IMR-90 (cell line): ENCODE data around the gene ABTB1. TPM values are rescaled to one million over a fixed set of nuclear protein-coding genes. Genes with fewer than 3 reads are reported as not detected.

ENCODE experiments used
- ATAC-seq: fragments of 200-7000 bp; cut with Tn5 transposase; 2 replicates; pipeline ENCODE4 v1.9.1; 2020; ENCODE audit warnings: low read depth, mild to moderate bottlenecking, moderate library complexity
- BruUV-seq: library from RNA; stranded (reverse); fragments of 400-500 nt; replicated peaks from 2 replicates; lab custom pipeline; 2021; lab: Mats Ljungman, UMichigan
- CTCF ChIA-PET: fragments of 300-600 bp; formaldehyde crosslinking; extraction: SDS; loops from one replicate; lab custom pipeline; 2021; ENCODE audit warnings: antibody characterized with exemption; lab: Yijun Ruan, JAX
- POLR2A ChIA-PET: fragments of 300-600 bp; sonication (Branson Sonifier 250); formaldehyde crosslinking; loops from one replicate; lab custom pipeline; 2022; ENCODE audit warnings: antibody characterized with exemption; ENCODE audit not compliant: unreplicated experiment; lab: Charles Lee
- DNase-seq: peaks from one replicate; pipeline ENCODE4 v3.0.0; 2013
- H2AFZ ChIP-seq: replicated peaks from 2 replicates; pipeline ENCODE3; 2013; ENCODE audit warnings: low read length, mild to moderate bottlenecking; ENCODE audit not compliant: poor library complexity
- H2AK5ac ChIP-seq: 2 replicates; pipeline ENCODE4 v1.6.1; 2013; ENCODE audit warnings: low read depth, low read length, inconsistent platforms
- H2AK9ac ChIP-seq: replicated peaks from 2 replicates; pipeline ENCODE3; 2013; ENCODE audit warnings: mild to moderate bottlenecking, low read depth, low read length, moderate library complexity; ENCODE audit not compliant: poor library complexity
- H2BK120ac ChIP-seq: 2 replicates; pipeline ENCODE4 v1.6.1; 2013; ENCODE audit warnings: low read depth, low read length, inconsistent platforms
- H2BK15ac ChIP-seq: 3 replicates; pipeline ENCODE4 v1.6.1; 2013; ENCODE audit warnings: low read depth, low read length, inconsistent platforms
- H2BK20ac ChIP-seq: 2 replicates; pipeline ENCODE4 v1.6.1; 2013; ENCODE audit warnings: low read depth, mild to moderate bottlenecking, inconsistent platforms, low read length, moderate library complexity
- H2BK5ac ChIP-seq: 2 replicates; pipeline ENCODE4 v1.6.1; 2013; ENCODE audit warnings: mild to moderate bottlenecking, low read depth, low read length, inconsistent platforms; ENCODE audit not compliant: poor library complexity, severe bottlenecking
- H3K14ac ChIP-seq: replicated peaks from 2 replicates; pipeline ENCODE4 v1.6.1; 2013; ENCODE audit warnings: low read depth, low read length, inconsistent platforms
- H3K18ac ChIP-seq: 2 replicates; pipeline ENCODE4 v1.6.1; 2013; ENCODE audit warnings: low read depth, low read length, control low read depth
- H3K23ac ChIP-seq: 2 replicates; pipeline ENCODE4 v1.6.1; 2013; ENCODE audit warnings: low read depth, low read length, inconsistent platforms
- H3K27ac ChIP-seq: 2 replicates; pipeline ENCODE4 v1.5.1; 2013; ENCODE audit warnings: mild to moderate bottlenecking, control low read depth, low read length; ENCODE audit not compliant: insufficient read depth
- H3K27me3 ChIP-seq: 2 replicates; pipeline ENCODE4 v1.6.1; 2013; ENCODE audit warnings: low read length; ENCODE audit not compliant: control insufficient read depth, insufficient read depth
- H3K36me3 ChIP-seq: 2 replicates; pipeline ENCODE4 v1.6.1; 2013; ENCODE audit warnings: low read length, mixed read lengths; ENCODE audit not compliant: control insufficient read depth, insufficient read depth
- H3K4ac ChIP-seq: 2 replicates; pipeline ENCODE4 v1.6.1; 2013; ENCODE audit warnings: low read depth, low read length, inconsistent platforms
- H3K4me1 ChIP-seq: 2 replicates; pipeline ENCODE4 v1.6.1; 2013; ENCODE audit warnings: low read length, mixed read lengths; ENCODE audit not compliant: control insufficient read depth, insufficient read depth
- H3K4me2 ChIP-seq: 2 replicates; pipeline ENCODE4 v1.6.1; 2013; ENCODE audit warnings: low read depth, mild to moderate bottlenecking, control low read depth, low read length, moderate library complexity
- H3K4me3 ChIP-seq: 2 replicates; pipeline ENCODE4 v1.5.1; 2013; ENCODE audit warnings: low read depth, mild to moderate bottlenecking, control low read depth, low read length, moderate library complexity; ENCODE audit not compliant: insufficient read depth
- H3K56ac ChIP-seq: 2 replicates; pipeline ENCODE4 v1.6.1; 2013; ENCODE audit warnings: low read length, inconsistent platforms; ENCODE audit not compliant: insufficient read depth; ENCODE audit errors: extremely low read depth
- H3K79me1 ChIP-seq, 2 experiments: 2 replicates each; pipeline ENCODE4 v1.6.1; 2013; ENCODE audit warnings: low read length in 2 of 2, inconsistent platforms in 1 of 2, low read depth in 1 of 2
- H3K9ac ChIP-seq: 2 replicates; pipeline ENCODE4 v1.6.1; 2013; ENCODE audit warnings: low read depth, low read length, control low read depth
- H3K9me1 ChIP-seq: 2 replicates; pipeline ENCODE4 v1.6.1; 2013; ENCODE audit warnings: low read length, inconsistent platforms; ENCODE audit not compliant: insufficient read depth
- H3K9me3 ChIP-seq: 2 replicates; pipeline ENCODE4 v1.6.1; 2013; ENCODE audit warnings: low read length; ENCODE audit not compliant: control insufficient read depth, insufficient read depth
- H4K20me1 ChIP-seq: 2 replicates; pipeline ENCODE4 v1.6.1; 2013; ENCODE audit warnings: low read length, inconsistent platforms; ENCODE audit not compliant: insufficient read depth
- H4K5ac ChIP-seq: 2 replicates; pipeline ENCODE4 v1.6.1; 2013; ENCODE audit warnings: mild to moderate bottlenecking, low read depth, low read length, control low read depth
- H4K8ac ChIP-seq, 2 experiments: 2 replicates each; pipeline ENCODE4 v1.6.1; 2013; ENCODE audit warnings: low read depth in 2 of 2, low read length in 2 of 2, control low read depth in 1 of 2, inconsistent platforms in 1 of 2
- H4K91ac ChIP-seq: 2 replicates; pipeline ENCODE4 v1.6.1; 2013; ENCODE audit warnings: low read depth, low read length, inconsistent platforms; ENCODE audit not compliant: insufficient read depth
- BHLHE40 ChIP-seq: fragments of 150-350 bp; IDR thresholded peaks from 2 replicates; pipeline ENCODE4 v1.6.1; 2016; ENCODE audit warnings: mild to moderate bottlenecking, low read depth, low read length
- CEBPB ChIP-seq: IDR thresholded peaks from 2 replicates; pipeline ENCODE4 v1.6.1; 2012; ENCODE audit warnings: low read depth, low read length, improper control_type of control experiment
- CHD1 ChIP-seq: IDR thresholded peaks from 2 replicates; pipeline ENCODE4 v1.6.1; 2012; ENCODE audit warnings: low read depth, low read length, improper control_type of control experiment
- CTCF ChIP-seq: conservative IDR thresholded peaks from 2 replicates; pipeline ENCODE4 v1.5.1; 2012; ENCODE audit warnings: mild to moderate bottlenecking, low read depth, low read length, improper control_type of control experiment
- FOS ChIP-seq: fragments of 150-350 bp; IDR thresholded peaks from 2 replicates; pipeline ENCODE4 v1.6.1; 2016; ENCODE audit warnings: low read depth, low read length
- MAFK ChIP-seq: IDR thresholded peaks from 2 replicates; pipeline ENCODE4 v1.6.1; 2012; ENCODE audit warnings: low read depth, low read length, improper control_type of control experiment
- MAZ ChIP-seq: IDR thresholded peaks from 2 replicates; pipeline ENCODE4 v1.6.1; 2012; ENCODE audit warnings: low read depth, mild to moderate bottlenecking, low read length, improper control_type of control experiment, moderate library complexity, borderline replicate concordance
- MXI1 ChIP-seq: IDR thresholded peaks from 2 replicates; pipeline ENCODE4 v1.6.1; 2012; ENCODE audit warnings: low read depth, mild to moderate bottlenecking, low read length, moderate library complexity, borderline replicate concordance
- NFE2L2 ChIP-seq: fragments of 150-350 bp; IDR thresholded peaks from 2 replicates; pipeline ENCODE4 v1.6.1; 2016; ENCODE audit warnings: low read depth, mild to moderate bottlenecking, low read length
- POLR2A ChIP-seq: IDR thresholded peaks from 2 replicates; pipeline ENCODE4 v1.6.1; 2012; ENCODE audit warnings: mild to moderate bottlenecking, low read depth, low read length
- RAD21 ChIP-seq: IDR thresholded peaks from 2 replicates; pipeline ENCODE4 v1.6.1; 2012; ENCODE audit warnings: low read length, improper control_type of control experiment
- RCOR1 ChIP-seq: IDR thresholded peaks from 2 replicates; pipeline ENCODE4 v1.6.1; 2012; ENCODE audit warnings: mild to moderate bottlenecking, low read length, improper control_type of control experiment; ENCODE audit not compliant: insufficient replicate concordance
- RFX5 ChIP-seq: IDR thresholded peaks from 2 replicates; pipeline ENCODE4 v1.8.0; 2012; ENCODE audit warnings: low read depth, mild to moderate bottlenecking, low read length, moderate library complexity
- SMC3 ChIP-seq: fragments of 150-350 bp; IDR thresholded peaks from 2 replicates; pipeline ENCODE4 v1.6.1; 2016; ENCODE audit warnings: low read depth, mild to moderate bottlenecking, antibody characterized with exemption, low read length, moderate library complexity
- WGBS, 2 experiments: methylation state at CpG; one replicate each; pipeline versions ENCODE4 v1.1.5 to v1.1.7; 2013; ENCODE audit warnings: missing lambda C conversion rate in 2 of 2; ENCODE audit not compliant: insufficient read length in 1 of 2; ENCODE audit errors: extremely low coverage in 2 of 2; 5-methylcytosine and 5-hydroxymethylcytosine counted together
- dilution Hi-C: fragments of 300-500 bp; cut with HindIII; formaldehyde crosslinking; loops from one replicate; pipeline ENCODE4 v1.14.3; 2018; ENCODE audit warnings: low sequenced_read_pairs; ENCODE audit not compliant: unreplicated experiment
- in situ Hi-C: fragments of 300-500 bp; cut with MboI; formaldehyde crosslinking; loops from 3 replicates; pipeline ENCODE4 v1.14.3; 2019; ENCODE audit warnings: low sequenced_read_pairs, inconsistent platforms, mixed read lengths
- intact Hi-C: fragments of 100-400 bp; cut with micrococcal nuclease; formaldehyde crosslinking; loops from 2 replicates; pipeline ENCODE4 v1.10.0; 2022
- polyA plus RNA-seq, 3 experiments: library from polyadenylated mRNA; depleted of rRNA; stranded (reverse); fragments of >200 nt; gene quantifications; 2 replicates each; pipeline ENCODE4 v1.2.3, GENCODE V29; 2012; ENCODE audit warnings: low replicate concordance in 1 of 3
- total RNA-seq: library from RNA; depleted of rRNA; stranded (reverse); fragments of >200 nt; gene quantifications from 2 replicates; pipeline ENCODE4 v1.2.3, GENCODE V29; 2012
- TF ChIP-seq, protein P1 (sequence below): fragments of 150-350 bp; IDR thresholded peaks from 2 replicates; pipeline ENCODE4 v1.6.1; 2016; ENCODE audit warnings: low read depth, mild to moderate bottlenecking, low read length, moderate library complexity, borderline replicate concordance
- TF ChIP-seq, protein P2 (sequence below): fragments of 150-350 bp; IDR thresholded peaks from 2 replicates; pipeline ENCODE4 v1.6.1; 2017; ENCODE audit warnings: mild to moderate bottlenecking, antibody characterized with exemption, low read length, low read depth

Gene ABTB1
- total and polyA plus RNA-seq, 2 of the 4 experiments (the other 2 are of a cell fraction), result 3.2 to 23.0 TPM

DNA sequence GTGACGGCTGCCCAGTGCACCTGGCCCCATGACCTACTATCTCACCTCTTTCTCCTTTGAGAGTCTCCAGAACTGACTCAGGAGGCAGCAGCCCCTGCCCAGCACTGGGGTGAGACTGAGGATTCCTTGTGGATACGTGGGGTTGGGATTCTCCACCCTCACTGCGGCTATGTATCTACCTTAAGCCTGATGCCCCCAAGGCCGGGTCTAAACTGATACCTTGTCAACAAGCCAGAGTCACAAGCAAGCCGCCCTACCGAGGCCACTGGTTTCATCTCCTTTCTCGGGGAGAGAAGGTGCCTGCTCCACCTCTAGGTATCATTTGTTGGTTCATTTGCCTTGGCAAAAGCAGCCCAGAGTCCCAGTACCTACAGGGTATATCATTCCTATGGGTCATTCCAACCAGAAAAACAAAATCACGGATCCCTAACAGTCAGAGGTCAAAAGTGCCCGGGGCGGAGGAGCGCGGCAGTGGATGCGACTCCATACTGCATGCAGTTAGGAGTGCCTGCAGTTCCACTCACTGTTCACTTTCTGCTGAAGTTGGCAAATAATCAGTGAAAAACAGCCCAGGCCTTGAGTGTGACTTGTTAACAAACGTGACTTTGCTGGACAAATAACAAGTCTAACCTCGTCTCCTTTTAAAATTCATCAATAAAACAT, 47.5 kb downstream of the ABTB1 start:
- Histone ChIP-seq H3K18ac (no peak overlapping the region), H3K14ac (no peak overlapping the region), H3K4me2 (no peak overlapping the region), H2AK5ac (no peak overlapping the region), H3K9me3 (no peaks in the 10 kb centered on the region), H3K56ac (no peak overlapping the region), H4K8ac (no peak overlapping the region), H3K36me3 (peaks cover 17% of the 10 kb centered on the region), H3K79me1 (peaks cover 6 to 59% of the 10 kb centered on the region in 2 experiments; a peak in 2 of 4 replicates), H4K91ac (no peak overlapping the region), H2AK9ac (no peak overlapping the region), H3K27ac (no peak overlapping the region), H2BK15ac (no peak overlapping the region), H3K4me1 (peaks cover 6% of the 10 kb centered on the region; the same call in 1 of the 2 replicates), H3K27me3 (no peaks in the 10 kb centered on the region), H3K23ac (no peak overlapping the region), H3K9me1 (peaks cover 6% of the 10 kb centered on the region; the same call in 1 of the 2 replicates), H2BK20ac (no peak overlapping the region), H2BK120ac (no peak overlapping the region), H3K9ac (no peak overlapping the region), H2AFZ (no peak overlapping the region), H4K20me1 (no peaks in the 10 kb centered on the region), H2BK5ac (no peak overlapping the region), H3K4ac (no peak overlapping the region), H4K5ac (no peak overlapping the region), H3K4me3 (no peak overlapping the region)
- DNase-seq (no peak), ATAC-seq (no peak)
- POLR2A ChIA-PET, result no interaction called here
- dilution Hi-C loops (no loop called here), intact Hi-C loops (no loop called here), in situ Hi-C loops (no loop called here)
- CTCF ChIA-PET, result no interaction called here
- TF ChIP-seq MXI1 (no peak), MAFK (no peak), CEBPB (no peak), MAZ (no peak), CTCF (no peak), NFE2L2 (no peak), CHD1 (no peak), SMC3 (no peak), BHLHE40 (no peak), RFX5 (no peak), RCOR1 (no peak), RAD21 (no peak), FOS (no peak), POLR2A (no peak)
- TF ChIP-seq, protein P1, sequence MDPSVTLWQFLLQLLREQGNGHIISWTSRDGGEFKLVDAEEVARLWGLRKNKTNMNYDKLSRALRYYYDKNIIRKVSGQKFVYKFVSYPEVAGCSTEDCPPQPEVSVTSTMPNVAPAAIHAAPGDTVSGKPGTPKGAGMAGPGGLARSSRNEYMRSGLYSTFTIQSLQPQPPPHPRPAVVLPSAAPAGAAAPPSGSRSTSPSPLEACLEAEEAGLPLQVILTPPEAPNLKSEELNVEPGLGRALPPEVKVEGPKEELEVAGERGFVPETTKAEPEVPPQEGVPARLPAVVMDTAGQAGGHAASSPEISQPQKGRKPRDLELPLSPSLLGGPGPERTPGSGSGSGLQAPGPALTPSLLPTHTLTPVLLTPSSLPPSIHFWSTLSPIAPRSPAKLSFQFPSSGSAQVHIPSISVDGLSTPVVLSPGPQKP, result no peak
- TF ChIP-seq, protein P2, sequence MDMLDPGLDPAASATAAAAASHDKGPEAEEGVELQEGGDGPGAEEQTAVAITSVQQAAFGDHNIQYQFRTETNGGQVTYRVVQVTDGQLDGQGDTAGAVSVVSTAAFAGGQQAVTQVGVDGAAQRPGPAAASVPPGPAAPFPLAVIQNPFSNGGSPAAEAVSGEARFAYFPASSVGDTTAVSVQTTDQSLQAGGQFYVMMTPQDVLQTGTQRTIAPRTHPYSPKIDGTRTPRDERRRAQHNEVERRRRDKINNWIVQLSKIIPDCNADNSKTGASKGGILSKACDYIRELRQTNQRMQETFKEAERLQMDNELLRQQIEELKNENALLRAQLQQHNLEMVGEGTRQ, result no peak
- BruUV-seq, result no TSS peak
- WGBS, 2 experiments, result 99% methylated on average over 7 of the region's 15 CpGs; no CpG with 5 or more reads in 1 of the 2 experiments
